AG04450 (cell line): ENCODE results near the gene SUCO. TPM values are rescaled to one million over a fixed set of nuclear protein-coding genes. Genes with fewer than 3 reads are reported as not detected.
"Not testable (repeated sequence)": the region's sequence is repeated elsewhere in the genome, so short reads cannot be mapped to it uniquely, and the experiment has no call there.

Experiments
- CTCF ChIA-PET: fragments of 300-600, 350-600 bp; formaldehyde crosslinking; extraction: SDS; loops from one replicate; lab custom pipeline; 2022; ENCODE audit warnings: antibody characterized with exemption, inconsistent platforms; lab: Charles Lee
- POLR2A ChIA-PET: fragments of 350-600 bp; formaldehyde crosslinking; extraction: SDS; loops from one replicate; lab custom pipeline; 2021; ENCODE audit warnings: antibody characterized with exemption, inconsistent platforms; lab: Yijun Ruan, JAX
- DNase-seq: peaks from one replicate; pipeline ENCODE4 v3.0.0-alpha.2; 2011; ENCODE audit warnings: low read depth, low spot score
- H3K27ac ChIP-seq: one replicate; pipeline ENCODE4 v1.5.1; 2012; ENCODE audit warnings: low read depth, low read length, control low read depth
- H3K27me3 ChIP-seq: one replicate; pipeline ENCODE4 v1.6.0; 2012; ENCODE audit warnings: low read length; ENCODE audit not compliant: control insufficient read depth, insufficient read depth
- H3K4me3 ChIP-seq: 2 replicates; pipeline ENCODE4 v1.5.1; 2011; ENCODE audit warnings: mild to moderate bottlenecking, low read depth, low read length, control low read depth
- H3K9me3 ChIP-seq: 2 replicates; pipeline ENCODE4 v1.5.1; 2012; ENCODE audit warnings: low read length; ENCODE audit not compliant: control insufficient read depth, insufficient read depth
- CTCF ChIP-seq: IDR thresholded peaks from 2 replicates; pipeline ENCODE4 v1.5.1; 2011; ENCODE audit warnings: low read depth, low read length, control low read depth, inconsistent platforms
- polyA plus RNA-seq: library from polyadenylated mRNA; depleted of rRNA; stranded (reverse); fragments of >200 nt; gene quantifications from 2 replicates; pipeline ENCODE4 v1.2.3, GENCODE V29; 2011

SUCO gene
- polyA plus RNA-seq, 1 experiment = 25.1 TPM

DNA sequence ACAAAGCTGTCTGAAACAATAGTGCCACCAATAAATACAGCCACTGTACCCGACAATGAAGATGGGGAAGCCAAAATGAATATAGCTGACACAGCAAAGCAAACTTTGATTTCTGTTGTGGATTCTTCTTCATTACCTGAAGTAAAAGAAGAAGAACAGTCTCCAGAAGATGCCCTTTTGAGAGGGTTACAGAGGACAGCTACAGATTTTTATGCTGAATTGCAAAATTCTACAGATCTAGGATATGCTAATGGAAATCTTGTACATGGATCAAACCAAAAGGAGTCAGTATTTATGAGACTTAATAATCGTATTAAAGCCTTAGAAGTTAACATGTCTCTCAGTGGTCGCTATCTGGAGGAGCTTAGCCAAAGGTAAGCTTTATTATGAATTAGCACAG lies 56.6 kb downstream of the SUCO start:
- ChIA-PET POLR2A (interaction anchor here (1.3 kb wide), 1 partner anchor 57 kb away, joined by 3 read pairs; the partner anchor contains the start of gene SUCO), CTCF (interaction anchor here (0.9 kb wide), 1 partner anchor 20 kb away, joined by 5 read pairs; no protein-coding TSS in a partner anchor)
- no peak for TF ChIP-seq CTCF
- Histone ChIP-seq H3K27ac (no peak overlapping the region), H3K4me3 (no peak overlapping the region), H3K27me3 (no peaks in the 10 kb centered on the region), H3K9me3 (no peaks in the 10 kb centered on the region)
- DNase-seq = no peak

DNA sequence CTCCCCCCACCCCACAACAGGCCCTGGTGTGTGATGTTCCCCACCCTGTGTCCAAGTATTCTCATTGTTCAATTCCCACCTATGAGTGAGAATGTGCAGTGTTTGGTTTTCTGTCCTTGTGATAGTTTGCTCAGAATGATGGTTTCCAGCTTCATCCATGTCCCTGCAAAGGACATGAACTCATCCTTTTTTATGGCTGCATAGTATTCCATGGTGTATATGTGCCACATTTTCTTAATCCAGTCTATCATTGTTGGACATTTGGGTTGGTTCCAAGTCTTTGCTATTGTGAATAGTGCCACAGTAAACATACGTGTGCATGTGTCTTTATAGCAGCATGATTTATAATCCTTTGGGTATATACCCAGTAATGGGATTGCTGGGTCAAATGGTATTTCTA lies 58.5 kb downstream of the SUCO start:
- CTCF ChIA-PET, DNase-seq, H3K9me3 ChIP-seq, H3K27ac ChIP-seq, POLR2A ChIA-PET, H3K27me3 ChIP-seq, H3K4me3 ChIP-seq: not testable (repeated sequence)

DNA sequence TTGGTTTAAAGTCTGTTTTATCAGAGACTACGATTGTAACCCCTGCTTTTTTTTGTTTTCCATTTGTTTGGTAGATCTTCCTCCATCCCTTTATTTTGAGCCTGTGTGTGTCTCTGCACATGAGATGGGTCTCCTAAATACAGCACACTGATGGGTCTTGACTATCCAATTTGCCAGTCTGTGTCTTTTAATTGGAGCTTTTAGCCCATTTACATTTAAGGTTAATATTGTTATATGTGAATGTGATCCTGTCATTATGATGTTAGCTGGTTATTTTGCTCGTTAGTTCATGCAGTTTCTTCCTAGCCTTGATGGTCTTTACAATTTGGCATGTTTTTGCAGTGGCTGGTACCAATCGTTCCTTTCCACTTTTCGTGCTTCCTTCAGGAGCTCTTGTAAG lies 62.1 kb downstream of the SUCO start:
- CTCF ChIA-PET, H3K4me3 ChIP-seq, H3K9me3 ChIP-seq, H3K27ac ChIP-seq, H3K27me3 ChIP-seq, DNase-seq, POLR2A ChIA-PET: not testable (repeated sequence)

GRCh38 chr1:172596782-172597181 lies 63.8 kb downstream of the SUCO start:
- CTCF ChIA-PET, H3K4me3 ChIP-seq, H3K9me3 ChIP-seq, H3K27ac ChIP-seq, POLR2A ChIA-PET, DNase-seq, H3K27me3 ChIP-seq: not testable (repeated sequence)

DNA sequence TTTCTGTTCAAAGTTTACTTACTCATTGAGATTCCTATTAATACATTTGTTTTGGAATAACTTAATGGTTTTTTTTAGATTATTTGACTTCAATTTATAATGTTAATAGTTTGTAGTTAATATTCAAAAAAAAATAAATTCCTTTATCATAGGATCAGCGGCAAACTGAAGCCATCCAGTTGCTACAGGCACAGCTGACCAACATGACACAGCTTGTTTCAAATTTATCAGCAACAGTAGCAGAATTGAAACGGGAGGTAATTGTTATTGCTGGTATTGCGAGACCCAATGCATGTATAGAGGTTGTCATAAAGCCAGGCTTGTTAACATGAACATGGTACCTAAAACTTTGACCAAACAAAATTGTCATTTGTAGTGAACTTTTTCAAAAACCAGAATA lies 67.0 kb downstream of the SUCO start:
- Histone ChIP-seq H3K9me3 (peaks cover 8% of the 10 kb centered on the region), H3K4me3 (no peak overlapping the region), H3K27me3 (no peaks in the 10 kb centered on the region), H3K27ac (no peak overlapping the region)
- TF ChIP-seq CTCF = no peak
- CTCF ChIA-PET = no interaction called here
- POLR2A ChIA-PET = no interaction called here
- DNase-seq = no peak

- peaks cover 8% of the 10 kb centered on the region for H3K9me3 ChIP-seq
- ChIA-PET CTCF (no interaction called here), POLR2A (interaction anchor here (0.7 kb wide), 1 partner anchor 114 kb away, joined by 3 read pairs; no protein-coding TSS in a partner anchor)
Measured at GRCh38 chr1:172600615-172601014, 67.7 kb downstream of the SUCO start.

More at GRCh38 chr1:172600615-172601014, 67.7 kb downstream of the SUCO start:
- H3K27ac ChIP-seq = no peak overlapping the region
- no peak for DNase-seq
- H3K4me3 ChIP-seq = no peak overlapping the region
- TF ChIP-seq CTCF = no peak
- no peaks in the 10 kb centered on the region for H3K27me3 ChIP-seq
